Spleen (tissue), 7 donors: ENCODE data around the gene OCRL.

ENCODE experiments used
- POLR2AphosphoS5 ChIP-seq, 3 donors: sonication (generic); formaldehyde crosslinking; IDR thresholded peaks; one replicate each; pipeline ENCODE4 v1.5.1; 2017; ENCODE audit warnings: antibody characterized with exemption in 3 of 3
- TF ChIP-seq, protein P1 (sequence below), 11 experiments: fragments of 200-600 bp in 7 of 11; fragments of 450-650 bp in 4 of 11; sonication (generic) in 4 of 11; IDR thresholded peaks in 8 of 11; conservative IDR thresholded peaks in 3 of 11; 1 replicate in 7 of 11; 2 replicates in 4 of 11; pipeline versions ENCODE4 v1.4.0 to v1.8.0; 2016 to 2021; ENCODE audit warnings: antibody characterized with exemption in 11 of 11, inconsistent platforms in 4 of 11, mild to moderate bottlenecking in 1 of 11
- donor health status: DM: no; HTN: no; CAD: no; lungs with moderate emphysema.
- donor health status: DM: no; HTN: no; CAD: no.
- donor health status: DM: no; HTN: no; CAD: no.

DNA sequence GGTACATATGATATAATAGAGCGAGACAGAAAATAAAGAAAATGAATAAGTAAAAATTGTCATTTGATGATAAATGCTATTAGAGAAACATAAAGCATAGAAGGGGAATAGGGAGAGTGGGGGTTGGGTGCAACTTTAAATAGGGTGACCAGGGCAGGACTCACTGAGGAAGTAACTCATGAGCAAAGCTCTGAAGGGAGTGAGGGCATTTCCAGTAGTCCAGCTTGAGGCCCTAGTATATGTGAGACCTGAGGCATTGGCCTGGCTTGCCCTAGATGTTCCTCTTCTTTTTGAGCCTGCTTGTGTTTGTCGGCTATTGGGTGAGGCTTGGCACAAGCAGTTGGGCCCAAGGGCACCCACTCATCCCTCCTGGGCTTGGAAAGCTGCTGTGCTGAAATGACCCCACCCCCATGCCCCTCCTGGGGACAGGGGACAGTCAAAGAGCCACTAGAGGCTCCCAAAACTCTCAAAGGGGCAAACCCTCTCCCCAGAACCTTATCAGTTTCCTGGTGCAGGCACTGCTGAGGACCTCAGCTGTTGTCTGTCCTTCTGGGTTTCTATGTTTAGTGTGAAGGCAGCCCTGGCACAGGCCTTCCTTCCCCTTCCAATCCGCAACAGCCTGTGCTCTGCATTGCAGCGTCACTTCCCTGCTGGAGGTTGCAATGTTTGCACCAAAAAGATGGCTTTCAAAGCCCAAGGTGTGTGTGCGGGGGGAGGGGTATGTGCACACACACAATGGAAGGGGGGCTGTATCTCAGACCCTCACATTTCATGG, 74.6 kb downstream of the OCRL start:
- TF ChIP-seq POLR2AphosphoS5 (IDR thresholded peaks at IDR 0.05) = no peak
- TF ChIP-seq, protein P1, sequence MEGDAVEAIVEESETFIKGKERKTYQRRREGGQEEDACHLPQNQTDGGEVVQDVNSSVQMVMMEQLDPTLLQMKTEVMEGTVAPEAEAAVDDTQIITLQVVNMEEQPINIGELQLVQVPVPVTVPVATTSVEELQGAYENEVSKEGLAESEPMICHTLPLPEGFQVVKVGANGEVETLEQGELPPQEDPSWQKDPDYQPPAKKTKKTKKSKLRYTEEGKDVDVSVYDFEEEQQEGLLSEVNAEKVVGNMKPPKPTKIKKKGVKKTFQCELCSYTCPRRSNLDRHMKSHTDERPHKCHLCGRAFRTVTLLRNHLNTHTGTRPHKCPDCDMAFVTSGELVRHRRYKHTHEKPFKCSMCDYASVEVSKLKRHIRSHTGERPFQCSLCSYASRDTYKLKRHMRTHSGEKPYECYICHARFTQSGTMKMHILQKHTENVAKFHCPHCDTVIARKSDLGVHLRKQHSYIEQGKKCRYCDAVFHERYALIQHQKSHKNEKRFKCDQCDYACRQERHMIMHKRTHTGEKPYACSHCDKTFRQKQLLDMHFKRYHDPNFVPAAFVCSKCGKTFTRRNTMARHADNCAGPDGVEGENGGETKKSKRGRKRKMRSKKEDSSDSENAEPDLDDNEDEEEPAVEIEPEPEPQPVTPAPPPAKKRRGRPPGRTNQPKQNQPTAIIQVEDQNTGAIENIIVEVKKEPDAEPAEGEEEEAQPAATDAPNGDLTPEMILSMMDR (IDR thresholded peaks at IDR 0.05 in 8 of 11, conservative IDR thresholded peaks at IDR 0.05 in 3 of 11) = no peak
